SK-N-SH treated with all-trans-retinoic acid at 6 μM for 48 hours (cell line): Measurements from ENCODE around the gene CCDC197.

Experiments used
- ATAC-seq: fragments of 200-7000 bp; cut with Tn5 transposase; 3 replicates; pipeline ENCODE4 v1.9.1; 2020; ENCODE audit warnings: mild to moderate bottlenecking, moderate library complexity
- ARNTL ChIP-seq: fragments of 450-650 bp; formaldehyde crosslinking; IDR thresholded peaks from 2 replicates; pipeline ENCODE4 v1.5.0; 2020; ENCODE audit warnings: low read depth, mild to moderate bottlenecking, moderate library complexity, borderline replicate concordance
- BACH2 ChIP-seq: fragments of 250-450 bp; sonication (Bioruptor Pico); IDR thresholded peaks from 2 replicates; pipeline ENCODE4 v1.9.0; 2021; ENCODE audit warnings: mild to moderate bottlenecking, borderline replicate concordance
- CSDC2 ChIP-seq: fragments of 250-450 bp; sonication (Bioruptor Pico); IDR thresholded peaks from 2 replicates; pipeline ENCODE4 v1.5.0; 2020; ENCODE audit warnings: mild to moderate bottlenecking, moderate library complexity
- ESRRG ChIP-seq: fragments of 250-450 bp; sonication (Bioruptor Pico); IDR thresholded peaks from 2 replicates; pipeline ENCODE4 v1.6.1; 2021; ENCODE audit warnings: mild to moderate bottlenecking
- GLIS3 ChIP-seq: fragments of 250-450 bp; sonication (Bioruptor Pico); IDR thresholded peaks from 2 replicates; pipeline ENCODE4 v1.5.0; 2020; ENCODE audit warnings: mild to moderate bottlenecking, moderate library complexity
- ISL1 ChIP-seq: fragments of 250-450 bp; sonication (Bioruptor Pico); IDR thresholded peaks from 2 replicates; pipeline ENCODE4 v2.1.2; 2022; ENCODE audit warnings: mild to moderate bottlenecking, moderate library complexity
- OSR1 ChIP-seq: fragments of 250-450 bp; sonication (Bioruptor Pico); IDR thresholded peaks from 2 replicates; pipeline ENCODE4 v1.8.0; 2022; ENCODE audit warnings: moderate library complexity, mild to moderate bottlenecking, inconsistent platforms
- PPARA ChIP-seq: fragments of 250-450 bp; sonication (Bioruptor Pico); IDR thresholded peaks from 2 replicates; pipeline ENCODE4 v1.5.0; 2020; ENCODE audit warnings: mild to moderate bottlenecking, borderline replicate concordance
- RARB ChIP-seq: fragments of 250-450 bp; sonication (Bioruptor Pico); IDR thresholded peaks from 2 replicates; pipeline ENCODE4 v1.8.0; 2021; ENCODE audit warnings: mild to moderate bottlenecking, moderate library complexity
- SNAI2 ChIP-seq: fragments of 250-450 bp; sonication (Bioruptor Pico); IDR thresholded peaks from 2 replicates; pipeline ENCODE4 v1.5.0; 2020; ENCODE audit warnings: mild to moderate bottlenecking, moderate library complexity
- TCF4 ChIP-seq: fragments of 250-450 bp; sonication (Bioruptor Pico); IDR thresholded peaks from 2 replicates; pipeline ENCODE4 v1.8.0; 2021; ENCODE audit warnings: mild to moderate bottlenecking, moderate library complexity, borderline replicate concordance
- TOX ChIP-seq: fragments of 250-450 bp; sonication (Bioruptor Pico); IDR thresholded peaks from 2 replicates; pipeline ENCODE4 v1.8.0; 2021; ENCODE audit warnings: mild to moderate bottlenecking, moderate library complexity, borderline replicate concordance
- ZC3H10 ChIP-seq: fragments of 250-450 bp; sonication (Bioruptor Pico); IDR thresholded peaks from 2 replicates; pipeline ENCODE4 v1.5.1; 2021; ENCODE audit warnings: mild to moderate bottlenecking, moderate library complexity
- ZFP3 ChIP-seq: fragments of 250-450 bp; sonication (Bioruptor Pico); IDR thresholded peaks from 2 replicates; pipeline ENCODE4 v1.5.0; 2020; ENCODE audit warnings: mild to moderate bottlenecking, moderate library complexity
- ZFP30 ChIP-seq: fragments of 450-650 bp; formaldehyde crosslinking; IDR thresholded peaks from 2 replicates; pipeline ENCODE4 v1.5.0; 2022; ENCODE audit warnings: mild to moderate bottlenecking, moderate library complexity
- ZNF565 ChIP-seq: fragments of 450-650 bp; formaldehyde crosslinking; conservative IDR thresholded peaks from 2 replicates; pipeline ENCODE4 v1.5.0; 2020; ENCODE audit warnings: low read depth, mild to moderate bottlenecking, moderate library complexity
- ZNF70 ChIP-seq: fragments of 450-650 bp; formaldehyde crosslinking; IDR thresholded peaks from 2 replicates; pipeline ENCODE4 v1.5.0; 2020; ENCODE audit warnings: mild to moderate bottlenecking, moderate library complexity
- ZNF8 ChIP-seq: fragments of 450-650 bp; formaldehyde crosslinking; IDR thresholded peaks from 2 replicates; pipeline ENCODE4 v1.5.0; 2020; ENCODE audit warnings: mild to moderate bottlenecking, moderate library complexity
- TF ChIP-seq, protein P1 (sequence below): fragments of 250-450 bp; sonication (Bioruptor Pico); IDR thresholded peaks from 2 replicates; pipeline ENCODE4 v1.8.0; 2021; ENCODE audit warnings: low read depth, mild to moderate bottlenecking, moderate library complexity, borderline replicate concordance
- TF ChIP-seq, protein P2 (sequence below): fragments of 250-450 bp; sonication (Bioruptor Pico); IDR thresholded peaks from 2 replicates; pipeline ENCODE4 v1.5.1; 2021; ENCODE audit warnings: mild to moderate bottlenecking, moderate library complexity
- TF ChIP-seq, protein P3 (sequence below): fragments of 250-450 bp; sonication (Bioruptor Pico); IDR thresholded peaks from 2 replicates; pipeline ENCODE4 v1.5.1; 2020; ENCODE audit warnings: low read depth, mild to moderate bottlenecking, moderate library complexity
- TF ChIP-seq, protein P4 (sequence below): fragments of 250-450 bp; sonication (Bioruptor Pico); IDR thresholded peaks from 2 replicates; pipeline ENCODE4 v1.5.0; 2020; ENCODE audit warnings: mild to moderate bottlenecking, moderate library complexity

The CCDC197 gene

DNA sequence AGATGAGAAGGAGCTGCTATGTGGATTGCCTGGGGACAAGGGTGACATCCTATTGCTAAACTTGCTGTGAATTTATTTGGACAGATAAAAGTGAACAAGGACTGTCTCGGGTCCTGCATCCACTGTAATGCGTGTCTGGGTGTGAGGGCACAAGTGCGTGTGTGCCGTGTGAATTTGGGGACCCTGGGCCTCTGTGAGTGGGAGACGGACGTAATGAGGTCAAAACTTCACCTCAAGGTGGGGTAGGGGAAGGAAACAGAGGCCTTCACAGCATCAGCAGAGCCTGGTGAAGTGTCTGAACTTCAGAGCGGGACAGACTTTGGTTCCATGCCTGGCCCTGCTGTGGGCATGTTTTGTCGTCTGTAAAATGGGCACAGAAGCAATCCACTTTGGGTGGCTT, 35.5 kb upstream of the CCDC197 start:
- TF ChIP-seq PPARA (CRISPR knock-in tag) (no peak), ZFP30 (no peak), ZNF565 (CRISPR knock-in tag) (no peak), ESRRG (CRISPR knock-in tag) (no peak), ISL1 (no peak), TCF4 (no peak), ZNF70 (CRISPR knock-in tag) (no peak), TOX (CRISPR knock-in tag) (no peak), CSDC2 (CRISPR knock-in tag) (no peak), GLIS3 (CRISPR knock-in tag) (no peak), ZFP3 (CRISPR knock-in tag) (no peak)
- TF ChIP-seq, protein P1, sequence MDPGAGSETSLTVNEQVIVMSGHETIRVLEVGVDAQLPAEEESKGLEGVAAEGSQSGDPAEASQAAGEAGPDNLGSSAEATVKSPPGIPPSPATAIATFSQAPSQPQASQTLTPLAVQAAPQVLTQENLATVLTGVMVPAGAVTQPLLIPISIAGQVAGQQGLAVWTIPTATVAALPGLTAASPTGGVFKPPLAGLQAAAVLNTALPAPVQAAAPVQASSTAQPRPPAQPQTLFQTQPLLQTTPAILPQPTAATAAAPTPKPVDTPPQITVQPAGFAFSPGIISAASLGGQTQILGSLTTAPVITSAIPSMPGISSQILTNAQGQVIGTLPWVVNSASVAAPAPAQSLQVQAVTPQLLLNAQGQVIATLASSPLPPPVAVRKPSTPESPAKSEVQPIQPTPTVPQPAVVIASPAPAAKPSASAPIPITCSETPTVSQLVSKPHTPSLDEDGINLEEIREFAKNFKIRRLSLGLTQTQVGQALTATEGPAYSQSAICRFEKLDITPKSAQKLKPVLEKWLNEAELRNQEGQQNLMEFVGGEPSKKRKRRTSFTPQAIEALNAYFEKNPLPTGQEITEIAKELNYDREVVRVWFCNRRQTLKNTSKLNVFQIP (CRISPR knock-in tag): no peak
- TF ChIP-seq, protein P2, sequence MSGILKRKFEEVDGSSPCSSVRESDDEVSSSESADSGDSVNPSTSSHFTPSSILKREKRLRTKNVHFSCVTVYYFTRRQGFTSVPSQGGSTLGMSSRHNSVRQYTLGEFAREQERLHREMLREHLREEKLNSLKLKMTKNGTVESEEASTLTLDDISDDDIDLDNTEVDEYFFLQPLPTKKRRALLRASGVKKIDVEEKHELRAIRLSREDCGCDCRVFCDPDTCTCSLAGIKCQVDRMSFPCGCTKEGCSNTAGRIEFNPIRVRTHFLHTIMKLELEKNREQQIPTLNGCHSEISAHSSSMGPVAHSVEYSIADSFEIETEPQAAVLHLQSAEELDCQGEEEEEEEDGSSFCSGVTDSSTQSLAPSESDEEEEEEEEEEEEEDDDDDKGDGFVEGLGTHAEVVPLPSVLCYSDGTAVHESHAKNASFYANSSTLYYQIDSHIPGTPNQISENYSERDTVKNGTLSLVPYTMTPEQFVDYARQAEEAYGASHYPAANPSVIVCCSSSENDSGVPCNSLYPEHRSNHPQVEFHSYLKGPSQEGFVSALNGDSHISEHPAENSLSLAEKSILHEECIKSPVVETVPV: no peak
- TF ChIP-seq, protein P3, sequence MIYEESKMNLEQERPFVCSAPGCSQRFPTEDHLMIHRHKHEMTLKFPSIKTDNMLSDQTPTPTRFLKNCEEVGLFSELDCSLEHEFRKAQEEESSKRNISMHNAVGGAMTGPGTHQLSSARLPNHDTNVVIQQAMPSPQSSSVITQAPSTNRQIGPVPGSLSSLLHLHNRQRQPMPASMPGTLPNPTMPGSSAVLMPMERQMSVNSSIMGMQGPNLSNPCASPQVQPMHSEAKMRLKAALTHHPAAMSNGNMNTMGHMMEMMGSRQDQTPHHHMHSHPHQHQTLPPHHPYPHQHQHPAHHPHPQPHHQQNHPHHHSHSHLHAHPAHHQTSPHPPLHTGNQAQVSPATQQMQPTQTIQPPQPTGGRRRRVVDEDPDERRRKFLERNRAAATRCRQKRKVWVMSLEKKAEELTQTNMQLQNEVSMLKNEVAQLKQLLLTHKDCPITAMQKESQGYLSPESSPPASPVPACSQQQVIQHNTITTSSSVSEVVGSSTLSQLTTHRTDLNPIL: no peak

DNA sequence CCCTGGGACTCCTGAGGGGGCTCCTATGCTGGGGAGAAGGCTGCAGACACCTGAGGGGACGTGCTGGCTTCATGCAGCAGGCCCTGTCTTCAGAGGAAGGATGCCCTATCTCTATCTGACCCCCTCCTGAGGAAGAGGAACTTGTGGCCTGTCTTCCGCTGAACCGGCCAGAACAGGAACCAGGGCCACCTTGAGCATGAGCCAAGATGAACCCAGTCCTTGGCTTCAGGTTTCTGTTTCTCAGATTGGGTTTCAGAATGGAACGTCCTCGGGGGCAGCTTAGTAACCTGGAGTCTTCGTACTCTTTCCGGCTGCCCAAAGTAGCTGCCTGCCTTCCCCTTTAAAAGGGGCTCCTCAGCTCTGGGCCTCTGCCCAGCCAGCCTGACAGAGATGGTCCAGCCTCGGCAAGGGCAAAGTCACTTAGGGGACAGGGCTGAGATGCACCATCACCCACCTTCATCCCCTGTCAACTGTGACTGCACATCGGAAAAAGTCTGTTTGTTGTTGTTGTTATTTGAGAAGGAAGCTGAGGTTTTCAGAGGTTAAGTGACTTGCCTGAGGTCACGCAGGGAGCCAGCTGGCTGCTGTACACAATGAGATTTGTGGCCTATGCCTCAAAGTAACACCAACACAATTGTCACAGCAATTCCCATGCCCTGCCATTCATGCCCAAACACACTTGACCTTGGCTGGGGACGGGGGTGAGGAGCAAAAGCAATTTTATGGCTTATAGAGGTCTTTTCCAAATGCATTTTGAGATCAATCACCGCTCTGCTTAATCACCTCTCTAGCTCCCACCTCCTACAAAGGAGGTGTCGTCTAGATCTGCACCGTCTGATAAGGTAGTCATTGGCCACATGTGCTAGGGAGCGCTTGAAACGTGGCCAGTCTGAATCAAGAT, 34.1 kb upstream of the CCDC197 start:
- TF ChIP-seq RARB (CRISPR knock-in tag) (no peak), ZNF70 (CRISPR knock-in tag) (no peak), TOX (CRISPR knock-in tag) (no peak), ZC3H10 (no peak), CSDC2 (CRISPR knock-in tag) (no peak), TCF4 (no peak), ZNF565 (CRISPR knock-in tag) (no peak), ESRRG (CRISPR knock-in tag) (no peak), BACH2 (CRISPR knock-in tag) (no peak), ZFP3 (CRISPR knock-in tag) (no peak), SNAI2 (CRISPR knock-in tag) (no peak), ZNF8 (no peak), GLIS3 (CRISPR knock-in tag) (no peak), ARNTL (CRISPR knock-in tag) (no peak), OSR1 (CRISPR knock-in tag) (no peak)
- TF ChIP-seq, protein P1 (CRISPR knock-in tag): no peak
- TF ChIP-seq, protein P3: no peak
- TF ChIP-seq, protein P2: no peak
- TF ChIP-seq, protein P4, sequence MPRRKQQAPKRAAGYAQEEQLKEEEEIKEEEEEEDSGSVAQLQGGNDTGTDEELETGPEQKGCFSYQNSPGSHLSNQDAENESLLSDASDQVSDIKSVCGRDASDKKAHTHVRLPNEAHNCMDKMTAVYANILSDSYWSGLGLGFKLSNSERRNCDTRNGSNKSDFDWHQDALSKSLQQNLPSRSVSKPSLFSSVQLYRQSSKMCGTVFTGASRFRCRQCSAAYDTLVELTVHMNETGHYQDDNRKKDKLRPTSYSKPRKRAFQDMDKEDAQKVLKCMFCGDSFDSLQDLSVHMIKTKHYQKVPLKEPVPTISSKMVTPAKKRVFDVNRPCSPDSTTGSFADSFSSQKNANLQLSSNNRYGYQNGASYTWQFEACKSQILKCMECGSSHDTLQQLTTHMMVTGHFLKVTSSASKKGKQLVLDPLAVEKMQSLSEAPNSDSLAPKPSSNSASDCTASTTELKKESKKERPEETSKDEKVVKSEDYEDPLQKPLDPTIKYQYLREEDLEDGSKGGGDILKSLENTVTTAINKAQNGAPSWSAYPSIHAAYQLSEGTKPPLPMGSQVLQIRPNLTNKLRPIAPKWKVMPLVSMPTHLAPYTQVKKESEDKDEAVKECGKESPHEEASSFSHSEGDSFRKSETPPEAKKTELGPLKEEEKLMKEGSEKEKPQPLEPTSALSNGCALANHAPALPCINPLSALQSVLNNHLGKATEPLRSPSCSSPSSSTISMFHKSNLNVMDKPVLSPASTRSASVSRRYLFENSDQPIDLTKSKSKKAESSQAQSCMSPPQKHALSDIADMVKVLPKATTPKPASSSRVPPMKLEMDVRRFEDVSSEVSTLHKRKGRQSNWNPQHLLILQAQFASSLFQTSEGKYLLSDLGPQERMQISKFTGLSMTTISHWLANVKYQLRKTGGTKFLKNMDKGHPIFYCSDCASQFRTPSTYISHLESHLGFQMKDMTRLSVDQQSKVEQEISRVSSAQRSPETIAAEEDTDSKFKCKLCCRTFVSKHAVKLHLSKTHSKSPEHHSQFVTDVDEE (CRISPR knock-in tag): no peak
- no peak for ATAC-seq

More for the DNA sequence above, 35.5 kb upstream of the CCDC197 start:
- ATAC-seq: no peak
